ENCODE data around the gene STAT5B.

The STAT5B gene

DNA sequence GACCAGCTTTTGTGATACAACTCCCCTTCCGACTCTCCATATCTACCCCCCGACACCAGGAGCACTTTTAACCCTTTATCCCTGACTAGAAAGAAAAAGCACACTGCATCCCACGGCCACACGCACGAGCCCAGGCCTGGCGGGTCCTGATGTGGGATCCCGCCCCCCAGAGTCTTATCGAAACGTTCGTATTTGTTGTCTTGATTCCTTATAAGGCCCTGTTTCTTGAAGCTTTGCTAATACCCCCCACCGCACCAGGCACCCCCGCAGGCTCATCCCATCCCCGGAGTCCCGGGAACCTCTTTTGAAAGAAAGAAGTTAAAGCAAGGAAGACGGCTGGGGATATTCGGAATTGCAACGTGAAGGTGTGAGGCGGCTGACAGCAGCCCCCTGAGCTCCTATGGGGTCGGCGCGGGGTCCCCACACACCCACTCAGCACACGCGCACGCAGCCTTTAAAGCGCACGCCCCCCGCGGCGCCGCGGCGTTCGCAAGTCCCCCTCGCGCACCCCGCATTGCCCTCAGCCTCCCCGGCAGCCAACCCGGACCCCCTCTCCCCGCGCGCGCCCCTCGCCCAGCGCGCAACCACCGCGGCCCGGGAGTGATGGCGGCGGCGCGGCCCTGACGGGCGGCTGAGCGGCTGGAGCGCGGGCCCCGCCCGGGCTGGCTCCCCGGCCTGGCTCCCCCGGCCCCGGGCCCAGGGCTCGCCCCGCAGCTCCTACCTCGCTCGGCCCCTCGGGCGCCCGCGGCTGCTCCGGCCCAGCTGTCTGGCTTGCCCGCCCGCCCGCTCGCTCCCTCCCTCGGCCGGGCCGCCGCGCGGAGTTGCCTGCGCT is 448 bp downstream of the STAT5B start:
- TF ChIP-seq, protein P1, sequence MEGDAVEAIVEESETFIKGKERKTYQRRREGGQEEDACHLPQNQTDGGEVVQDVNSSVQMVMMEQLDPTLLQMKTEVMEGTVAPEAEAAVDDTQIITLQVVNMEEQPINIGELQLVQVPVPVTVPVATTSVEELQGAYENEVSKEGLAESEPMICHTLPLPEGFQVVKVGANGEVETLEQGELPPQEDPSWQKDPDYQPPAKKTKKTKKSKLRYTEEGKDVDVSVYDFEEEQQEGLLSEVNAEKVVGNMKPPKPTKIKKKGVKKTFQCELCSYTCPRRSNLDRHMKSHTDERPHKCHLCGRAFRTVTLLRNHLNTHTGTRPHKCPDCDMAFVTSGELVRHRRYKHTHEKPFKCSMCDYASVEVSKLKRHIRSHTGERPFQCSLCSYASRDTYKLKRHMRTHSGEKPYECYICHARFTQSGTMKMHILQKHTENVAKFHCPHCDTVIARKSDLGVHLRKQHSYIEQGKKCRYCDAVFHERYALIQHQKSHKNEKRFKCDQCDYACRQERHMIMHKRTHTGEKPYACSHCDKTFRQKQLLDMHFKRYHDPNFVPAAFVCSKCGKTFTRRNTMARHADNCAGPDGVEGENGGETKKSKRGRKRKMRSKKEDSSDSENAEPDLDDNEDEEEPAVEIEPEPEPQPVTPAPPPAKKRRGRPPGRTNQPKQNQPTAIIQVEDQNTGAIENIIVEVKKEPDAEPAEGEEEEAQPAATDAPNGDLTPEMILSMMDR (conservative IDR thresholded peaks at IDR 0.05; ENCODE audit: low read length): no peak
- H3K4me3 ChIP-seq (ENCODE audit: low read length): peak overlapping the region; percentile 72
- peak; percentile 40 for DNase-seq (ENCODE audit: low read depth)

DNA sequence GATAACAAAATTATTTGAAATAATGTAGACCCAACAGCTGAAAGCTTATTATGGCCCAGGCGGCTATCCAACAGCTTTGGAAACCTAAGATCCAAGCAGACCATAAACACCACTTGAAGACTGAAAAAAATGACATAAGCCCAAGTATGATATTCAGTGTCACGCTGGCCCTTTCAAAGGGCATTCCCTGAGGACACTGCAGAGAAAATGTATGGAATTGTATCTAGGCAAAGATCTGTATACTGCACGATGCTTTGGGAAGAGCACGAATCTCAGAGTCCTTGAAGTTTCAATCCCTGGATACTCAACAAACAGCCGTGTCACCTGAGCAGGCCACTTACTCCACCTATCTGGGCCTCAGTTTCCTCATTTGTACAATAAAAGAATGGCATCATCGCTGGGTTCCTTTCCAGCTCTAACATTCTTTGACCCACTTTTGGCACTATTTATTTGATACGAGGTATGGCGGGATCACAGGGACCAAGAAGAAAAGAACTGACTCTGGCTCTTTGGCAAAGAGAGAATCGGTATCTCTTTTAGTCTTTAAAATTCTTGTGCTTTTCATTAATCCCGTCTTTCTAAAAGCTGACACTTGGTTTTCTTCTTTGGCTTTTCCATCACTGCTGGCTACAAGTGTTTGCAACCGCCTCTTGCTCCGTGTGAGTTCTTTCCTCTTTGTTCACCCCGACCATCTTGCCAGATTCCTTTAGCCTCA is 1.2 kb downstream of the STAT5B start:
- DNase-seq (ENCODE audit: low read depth): no peak
- H3K4me3 ChIP-seq (ENCODE audit: low read length): peak overlapping the region; percentile 72
- TF ChIP-seq, protein P1 (conservative IDR thresholded peaks at IDR 0.05; ENCODE audit: low read length): no peak

DNA sequence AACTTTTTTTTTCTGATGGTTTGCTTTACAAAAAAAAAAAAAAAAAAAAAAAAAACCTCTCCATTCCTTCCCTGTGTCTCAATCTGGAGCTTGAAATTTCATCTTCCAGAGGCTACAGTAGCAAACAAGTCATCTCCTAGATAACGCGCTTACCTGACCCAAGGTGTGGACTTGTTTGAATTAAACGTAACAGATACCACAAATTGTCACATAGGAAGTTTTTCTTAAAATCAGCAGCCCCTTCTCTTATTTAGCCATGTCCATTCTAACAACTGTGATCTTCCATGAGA is 2.0 kb downstream of the STAT5B start:
- H3K4me3 ChIP-seq (ENCODE audit: low read length): no peak overlapping the region
- no peak for DNase-seq (ENCODE audit: low read depth)
- TF ChIP-seq, protein P1 (conservative IDR thresholded peaks at IDR 0.05; ENCODE audit: low read length): no peak

DNA sequence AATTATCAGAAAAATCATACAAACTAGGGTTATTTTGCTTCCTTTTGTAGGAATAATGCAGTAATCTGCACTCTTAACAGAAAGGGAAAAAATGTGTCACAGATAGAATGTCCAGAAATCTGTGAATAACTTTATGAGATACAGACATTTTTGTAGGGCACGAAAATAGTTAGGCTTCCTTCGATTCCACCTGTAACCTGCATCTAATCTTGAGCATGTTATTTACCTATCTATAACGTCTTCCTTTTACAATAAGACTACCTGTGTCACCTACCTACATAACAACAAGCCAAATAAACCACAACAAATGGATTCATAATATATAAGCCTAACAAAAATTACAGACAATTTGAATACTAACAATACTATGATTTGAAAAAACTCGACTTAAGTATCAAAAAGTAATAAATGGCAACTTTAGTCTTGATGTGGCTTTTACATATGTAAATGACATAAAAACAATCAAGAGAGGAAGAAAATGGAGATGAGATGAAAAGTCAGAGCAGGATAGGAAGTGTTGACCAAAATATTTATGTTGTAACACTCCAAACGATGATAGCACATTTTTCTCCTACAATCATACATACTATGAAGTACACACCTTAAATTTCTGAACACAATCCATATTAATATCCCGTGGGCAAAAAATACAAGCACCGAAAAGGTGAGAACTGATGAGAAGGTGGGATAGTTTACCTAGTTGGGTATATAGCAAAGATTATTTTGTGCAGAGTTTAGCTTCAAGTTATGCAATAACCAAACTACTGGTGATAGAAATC is 2.5 kb downstream of the STAT5B start:
- no peak overlapping the region for H3K4me3 ChIP-seq (ENCODE audit: low read length)
- no peak for DNase-seq (ENCODE audit: low read depth)

DNA sequence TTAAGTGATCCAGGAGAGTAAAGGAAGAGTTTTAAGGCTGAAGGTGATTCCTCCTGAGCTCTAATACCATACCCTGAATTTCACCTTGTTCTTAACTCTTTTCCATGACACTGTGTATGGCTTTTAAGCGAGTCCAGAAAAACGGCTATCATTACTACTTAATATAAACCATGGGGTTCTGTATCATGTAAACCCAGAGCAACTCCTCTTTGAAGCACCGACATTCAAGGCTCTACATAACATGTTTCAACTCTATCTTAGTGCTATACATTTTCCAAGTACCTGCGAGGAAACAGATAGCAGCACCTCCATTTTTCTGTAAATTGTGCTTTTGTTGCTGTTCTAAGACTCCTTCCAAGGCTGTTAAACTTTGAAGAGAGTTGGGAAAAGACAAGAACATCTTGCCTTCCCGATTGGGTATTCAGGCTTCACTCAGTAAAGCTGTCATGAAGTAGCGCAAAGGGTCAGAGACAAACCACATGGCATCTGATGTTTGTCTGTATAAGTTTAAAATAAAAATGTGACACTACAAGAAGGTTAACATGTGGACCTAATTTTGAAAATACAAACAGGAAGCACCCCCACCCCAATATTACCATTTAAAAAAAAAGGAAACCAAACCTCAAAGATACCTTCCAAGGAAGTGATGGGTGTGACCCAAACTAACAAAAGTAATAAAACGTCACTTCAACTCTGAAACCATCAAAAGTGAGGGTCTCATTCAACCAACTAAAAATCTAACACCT is 3.9 kb downstream of the STAT5B start:
- no peak for DNase-seq (ENCODE audit: low read depth)
- TF ChIP-seq, protein P1 (conservative IDR thresholded peaks at IDR 0.05; ENCODE audit: low read length): no peak
- no peak overlapping the region for H3K4me3 ChIP-seq (ENCODE audit: low read length)

More for the DNA sequence above, 2.5 kb downstream of the STAT5B start:
- TF ChIP-seq, protein P1 (conservative IDR thresholded peaks at IDR 0.05; ENCODE audit: low read length): no peak

DNA sequence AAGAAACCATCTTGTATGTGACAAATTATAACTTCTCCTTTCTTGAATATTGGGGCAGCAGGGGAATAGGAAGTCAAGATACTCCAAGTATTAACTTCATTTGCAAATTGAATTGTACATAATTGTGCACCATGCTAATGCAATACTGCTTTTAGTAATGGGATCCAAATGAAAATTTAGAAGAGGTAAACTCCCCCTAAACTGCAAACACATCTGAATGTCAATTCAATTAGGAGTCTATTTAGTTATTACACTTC is 4.5 kb downstream of the STAT5B start:
- H3K4me3 ChIP-seq (ENCODE audit: low read length): no peak overlapping the region
- TF ChIP-seq, protein P1 (conservative IDR thresholded peaks at IDR 0.05; ENCODE audit: low read length): no peak
- DNase-seq (ENCODE audit: low read depth): no peak
